B cell (primary cell): Measurements from ENCODE around the gene PBX2. TPM values are rescaled to one million over a fixed set of nuclear protein-coding genes. Genes with fewer than 3 reads are reported as not detected.
A peak's percentile ranks its signal among the peaks of the same experiment; 100 is the strongest.

Experiments used
- ATAC-seq: fragments of 200-7000 bp; cut with Tn5 transposase; one replicate; pipeline ENCODE4 v1.10.0; 2021; ENCODE audit warnings: low read depth, mild to moderate bottlenecking, moderate number of reproducible peaks, moderate library complexity
- CTCF ChIA-PET: fragments of 350-600 bp; sonication (Branson Sonifier 250); formaldehyde crosslinking; loops from one replicate; lab custom pipeline; 2021; ENCODE audit warnings: antibody characterized with exemption, inconsistent platforms; lab: Charles Lee
- POLR2A ChIA-PET: fragments of 350-600 bp; sonication (Branson Sonifier 250); formaldehyde crosslinking; loops from one replicate; lab custom pipeline; 2021; ENCODE audit warnings: antibody characterized with exemption; lab: Charles Lee
- DNase-seq: peaks from one replicate; pipeline ENCODE4 v3.0.0; 2013
- H2AFZ ChIP-seq: 2 replicates; pipeline ENCODE4 v1.6.1; 2012; ENCODE audit warnings: mild to moderate bottlenecking, low read depth, low read length; ENCODE audit not compliant: insufficient read depth, poor library complexity, severe bottlenecking
- H3K27ac ChIP-seq, 2 donors: 1 replicate in 1 of 2; 2 replicates in 1 of 2; pipeline ENCODE4 v1.5.1; 2012 to 2013; ENCODE audit warnings: low read length in 2 of 2, mild to moderate bottlenecking in 2 of 2, moderate library complexity in 1 of 2
- H3K27me3 ChIP-seq, 4 experiments: fragments of 200-600 bp in 1 of 4; sonication (generic) in 1 of 4; replicated peaks in 1 of 4; 1 replicate in 2 of 4; 2 replicates in 2 of 4; pipeline versions ENCODE4 v1.6.1 to v1.7.0; 2013 to 2016; ENCODE audit warnings: low read length in 3 of 4, mild to moderate bottlenecking in 2 of 4, mixed read lengths in 1 of 4, moderate library complexity in 1 of 4; ENCODE audit not compliant: insufficient read depth in 4 of 4, control insufficient read depth in 3 of 4; ENCODE audit errors: control extremely low read depth in 1 of 4
- H3K36me3 ChIP-seq, 2 experiments: replicated peaks in 1 of 2; 1 replicate in 1 of 2; 2 replicates in 1 of 2; pipeline versions ENCODE4 v1.6.1 to v1.7.1; 2013; ENCODE audit warnings: low read length in 1 of 2; ENCODE audit not compliant: insufficient read depth in 2 of 2, control insufficient read depth in 1 of 2; ENCODE audit errors: control extremely low read depth in 1 of 2, extremely low read depth in 1 of 2
- H3K4me1 ChIP-seq, 2 donors: fragments of 200-600 bp in 1 of 2; sonication (generic) in 1 of 2; 1 replicate in 1 of 2; 2 replicates in 1 of 2; pipeline versions ENCODE4 v1.5.1 to v1.6.1; 2013 to 2017; ENCODE audit warnings: low read length in 2 of 2; ENCODE audit not compliant: control insufficient read depth in 2 of 2, insufficient read depth in 2 of 2
- H3K4me2 ChIP-seq: replicated peaks from 2 replicates; pipeline ENCODE3; 2012; ENCODE audit warnings: mild to moderate bottlenecking, low read depth, low read length; ENCODE audit not compliant: poor library complexity, severe bottlenecking
- H3K4me3 ChIP-seq, 5 experiments: fragments of 200-600 bp in 1 of 5; sonication (generic) in 1 of 5; 1 replicate in 3 of 5; 2 replicates in 2 of 5; pipeline versions ENCODE4 v1.5.1 to v1.7.0; 2011 to 2016; ENCODE audit warnings: low read length in 4 of 5, mild to moderate bottlenecking in 4 of 5, low read depth in 2 of 5, control low read depth in 1 of 5, moderate library complexity in 1 of 5; ENCODE audit not compliant: insufficient read depth in 1 of 5; ENCODE audit errors: control extremely low read depth in 1 of 5, extremely low read depth in 1 of 5
- H3K79me2 ChIP-seq: fragments of 200-600 bp; sonication (generic); one replicate; pipeline ENCODE4 v1.6.0; 2016; ENCODE audit warnings: low read length; ENCODE audit not compliant: control insufficient read depth, insufficient read depth
- H3K9ac ChIP-seq: fragments of 200-600 bp; sonication (generic); 2 replicates; pipeline ENCODE4 v1.6.1; 2017; ENCODE audit warnings: mild to moderate bottlenecking, low read length, moderate library complexity
- H3K9me3 ChIP-seq, 3 donors: one replicate each; pipeline versions ENCODE4 v1.6.1 to v1.7.1; 2013; ENCODE audit warnings: low read length in 2 of 3; ENCODE audit not compliant: control insufficient read depth in 2 of 3, insufficient read depth in 1 of 3; ENCODE audit errors: control extremely low read depth in 1 of 3
- H4K20me1 ChIP-seq: 2 replicates; pipeline ENCODE4 v1.6.0; 2012; ENCODE audit warnings: mild to moderate bottlenecking, low read length; ENCODE audit not compliant: insufficient read depth, control insufficient read depth, poor library complexity, severe bottlenecking
- H3K27ac Mint-ChIP-seq: one replicate; pipeline ENCODE4 v1.8.0; 2021; ENCODE audit warnings: mixed read lengths
- H3K27me3 Mint-ChIP-seq: one replicate; pipeline ENCODE4 v1.8.0; 2021; ENCODE audit warnings: mixed read lengths
- H3K4me1 Mint-ChIP-seq: one replicate; pipeline ENCODE4 v1.8.0; 2021; ENCODE audit warnings: mixed read lengths
- H3K4me3 Mint-ChIP-seq: one replicate; pipeline ENCODE4 v1.8.0; 2021; ENCODE audit warnings: mixed read lengths
- H3K9me3 Mint-ChIP-seq: one replicate; pipeline ENCODE4 v1.8.0; 2022; ENCODE audit warnings: mixed read lengths; ENCODE audit not compliant: insufficient read depth
- EZH2 ChIP-seq: IDR thresholded peaks from 2 replicates; pipeline ENCODE4 v1.6.1; 2012; ENCODE audit warnings: borderline replicate concordance, low read depth, mild to moderate bottlenecking, moderate library complexity, low read length; ENCODE audit not compliant: insufficient read depth, poor library complexity, severe bottlenecking
- WGBS: methylation state at CpG from one replicate; pipeline ENCODE4 v1.1.5; 2013; ENCODE audit warnings: missing lambda C conversion rate; ENCODE audit not compliant: insufficient coverage; 5-methylcytosine and 5-hydroxymethylcytosine counted together
- intact Hi-C: fragments of 100-400 bp; cut with micrococcal nuclease; formaldehyde crosslinking; loops from one replicate; pipeline ENCODE4 v1.10.0; 2022
- polyA plus RNA-seq: library from polyadenylated mRNA; depleted of rRNA; stranded (reverse); fragments of >200 nt; gene quantifications from 2 replicates; pipeline ENCODE4 v1.2.3, GENCODE V29; 2012
- total RNA-seq, 2 donors: library from RNA; stranded (reverse); fragments of 120-200 nt in 1 of 2; gene quantifications; 1 replicate in 1 of 2; 2 replicates in 1 of 2; pipeline versions ENCODE4 v1.2.3 to v1.2.4, GENCODE V29; 2013 to 2022
- TF ChIP-seq, protein P1 (sequence below): fragments of 200-600 bp; IDR thresholded peaks from one replicate; pipeline ENCODE4 v1.8.0; 2022; ENCODE audit warnings: antibody characterized with exemption, mild to moderate bottlenecking

The PBX2 gene
- total and polyA plus RNA-seq, 2 donors (not counting 1 experiment from before 2014, with no cell fraction given): 128 to 188 TPM

DNA sequence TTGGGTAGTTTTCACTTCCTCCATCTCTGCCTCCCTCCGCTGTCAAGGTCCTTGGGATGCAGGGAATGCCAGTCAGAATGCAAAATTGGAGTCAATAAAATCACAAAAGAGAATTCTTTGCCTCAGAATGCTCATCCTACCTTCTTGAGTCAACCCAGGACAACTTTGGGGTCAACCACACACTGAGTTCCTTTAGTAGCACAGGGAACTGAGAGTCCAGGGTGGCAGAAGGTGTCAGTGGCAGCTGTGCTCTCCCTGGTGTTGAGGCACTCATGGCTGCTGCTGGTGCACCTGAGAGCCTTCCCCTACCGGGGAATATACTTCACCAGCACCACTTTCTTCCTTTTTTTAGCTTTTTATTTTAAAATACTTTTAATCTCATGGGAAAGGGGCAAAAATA is 34.7 kb upstream of the PBX2 start:
- peak; percentile 64 for DNase-seq
- Mint-ChIP-seq H3K4me1 (peaks cover 68% of the 10 kb centered on the region), H3K27me3 (no peaks in the 10 kb centered on the region), H3K27ac (peak overlapping the region; percentile 91), H3K4me3 (peak overlapping the region; percentile 37), H3K9me3 (no peaks in the 10 kb centered on the region)
- CTCF ChIA-PET: interaction anchor here (1.2 kb wide), 1 partner anchor 26 kb away, joined by 4 read pairs; no protein-coding TSS in a partner anchor
- Histone ChIP-seq H3K9ac (no peak overlapping the region), H3K9me3 (no peaks in the 10 kb centered on the region), H2AFZ (peak overlapping the region; percentile 58), H3K4me2 (peak overlapping the region; percentile 39), H3K27me3 (no peaks in the 10 kb centered on the region), H3K79me2 (no peaks in the 10 kb centered on the region), H3K27ac (peak overlapping the region; percentile 48 to 66), H4K20me1 (no peaks in the 10 kb centered on the region), H3K36me3 (no peaks in the 10 kb centered on the region), H3K4me1 (peaks cover 71 to 77% of the 10 kb centered on the region in 2 donors), H3K4me3 (no peak overlapping the region)
- ATAC-seq: peak; percentile 80
- 57% methylated on average over 1 of the region's 2 CpGs for WGBS
- POLR2A ChIA-PET: interaction anchor here (0.7 kb wide), 1 partner anchor 577 kb away, joined by 4 read pairs; no protein-coding TSS in a partner anchor
- no peak for TF ChIP-seq EZH2
- TF ChIP-seq, protein P1, sequence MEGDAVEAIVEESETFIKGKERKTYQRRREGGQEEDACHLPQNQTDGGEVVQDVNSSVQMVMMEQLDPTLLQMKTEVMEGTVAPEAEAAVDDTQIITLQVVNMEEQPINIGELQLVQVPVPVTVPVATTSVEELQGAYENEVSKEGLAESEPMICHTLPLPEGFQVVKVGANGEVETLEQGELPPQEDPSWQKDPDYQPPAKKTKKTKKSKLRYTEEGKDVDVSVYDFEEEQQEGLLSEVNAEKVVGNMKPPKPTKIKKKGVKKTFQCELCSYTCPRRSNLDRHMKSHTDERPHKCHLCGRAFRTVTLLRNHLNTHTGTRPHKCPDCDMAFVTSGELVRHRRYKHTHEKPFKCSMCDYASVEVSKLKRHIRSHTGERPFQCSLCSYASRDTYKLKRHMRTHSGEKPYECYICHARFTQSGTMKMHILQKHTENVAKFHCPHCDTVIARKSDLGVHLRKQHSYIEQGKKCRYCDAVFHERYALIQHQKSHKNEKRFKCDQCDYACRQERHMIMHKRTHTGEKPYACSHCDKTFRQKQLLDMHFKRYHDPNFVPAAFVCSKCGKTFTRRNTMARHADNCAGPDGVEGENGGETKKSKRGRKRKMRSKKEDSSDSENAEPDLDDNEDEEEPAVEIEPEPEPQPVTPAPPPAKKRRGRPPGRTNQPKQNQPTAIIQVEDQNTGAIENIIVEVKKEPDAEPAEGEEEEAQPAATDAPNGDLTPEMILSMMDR: no peak
- intact Hi-C loops: no loop called here
